Lower lobe of right lung (tissue), 2 donors: Measurements from ENCODE around the gene FGFR2. TPM values are rescaled to one million over a fixed set of nuclear protein-coding genes. Genes with fewer than 3 reads are reported as not detected.

ENCODE experiments used
- ATAC-seq, 2 donors: fragments of 200-7000 bp; cut with Tn5 transposase; one replicate each; pipeline ENCODE4 v1.9.1; 2020 to 2022; ENCODE audit warnings: mild to moderate bottlenecking in 2 of 2, moderate library complexity in 2 of 2
- DNase-seq: peaks from one replicate; pipeline ENCODE4 v3.0.0-alpha.2; 2020
- H3K27ac ChIP-seq: fragments of 200-600 bp; one replicate; pipeline ENCODE4 v1.8.0; 2022
- H3K27me3 ChIP-seq: fragments of 200-600 bp; one replicate; pipeline ENCODE4 v1.8.0; 2022; ENCODE audit warnings: low read depth
- H3K36me3 ChIP-seq: fragments of 200-600 bp; one replicate; pipeline ENCODE4 v1.8.0; 2022; ENCODE audit warnings: mild to moderate bottlenecking
- H3K4me1 ChIP-seq: fragments of 200-600 bp; one replicate; pipeline ENCODE4 v1.8.0; 2022
- H3K4me3 ChIP-seq: fragments of 200-600 bp; one replicate; pipeline ENCODE4 v1.8.0; 2022; ENCODE audit warnings: mild to moderate bottlenecking
- H3K9me3 ChIP-seq: fragments of 200-600 bp; one replicate; pipeline ENCODE4 v1.8.0; 2022
- intact Hi-C: fragments of 100-400 bp; cut with DNase I; formaldehyde crosslinking; loops from one replicate; pipeline ENCODE4 v1.11.0; 2022
- total RNA-seq: library from RNA; stranded (reverse); fragmentation: NEBNext Ultra II Directional; extraction: Animal tissue kit (Norgen Biotek cat#: 25700); gene quantifications from one replicate; pipeline ENCODE4 v1.2.1, GENCODE V29; 2021
- TF ChIP-seq, protein P1 (sequence below): fragments of 200-600 bp; IDR thresholded peaks from one replicate; pipeline ENCODE4 v1.8.0; 2022; ENCODE audit warnings: antibody characterized with exemption, mild to moderate bottlenecking
- donor health status: DM: no; HTN: yes; CAD: no; lungs with severe emphysema.

FGFR2 gene
- total RNA-seq, 1 donor from 2014 or later = 59.2 TPM

DNA sequence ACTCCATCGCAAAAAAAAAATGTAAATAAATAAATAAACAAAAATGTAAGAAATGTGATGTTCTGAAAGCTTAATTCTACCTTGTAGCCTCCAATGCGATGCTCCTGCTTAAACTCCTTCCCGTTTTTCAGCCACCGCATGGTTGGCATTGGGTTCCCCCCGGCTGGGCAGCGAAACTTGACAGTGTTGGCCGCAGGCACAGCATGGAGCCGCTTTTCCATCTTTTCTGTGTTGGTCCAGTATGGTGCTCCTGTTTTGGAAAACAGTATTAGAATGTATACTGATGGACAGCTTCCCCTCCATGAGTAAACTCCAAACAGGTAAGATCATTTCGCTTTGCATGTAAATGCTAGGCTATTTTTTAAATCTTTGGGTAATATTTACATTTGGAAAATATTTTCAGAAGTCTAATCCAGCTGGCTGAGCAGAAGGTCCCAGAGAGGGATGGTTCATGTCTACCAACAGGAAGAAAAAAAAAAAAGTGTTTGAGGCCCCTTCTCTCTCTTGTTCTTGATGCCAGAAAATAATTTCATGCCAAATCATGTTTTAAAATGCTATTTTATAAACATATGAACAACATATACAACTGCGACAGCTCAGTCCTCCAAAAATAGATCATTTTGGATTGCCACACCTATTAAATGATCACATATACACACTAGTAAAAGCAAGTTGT, 46.9 kb downstream of the FGFR2 start:
- TF ChIP-seq, protein P1, sequence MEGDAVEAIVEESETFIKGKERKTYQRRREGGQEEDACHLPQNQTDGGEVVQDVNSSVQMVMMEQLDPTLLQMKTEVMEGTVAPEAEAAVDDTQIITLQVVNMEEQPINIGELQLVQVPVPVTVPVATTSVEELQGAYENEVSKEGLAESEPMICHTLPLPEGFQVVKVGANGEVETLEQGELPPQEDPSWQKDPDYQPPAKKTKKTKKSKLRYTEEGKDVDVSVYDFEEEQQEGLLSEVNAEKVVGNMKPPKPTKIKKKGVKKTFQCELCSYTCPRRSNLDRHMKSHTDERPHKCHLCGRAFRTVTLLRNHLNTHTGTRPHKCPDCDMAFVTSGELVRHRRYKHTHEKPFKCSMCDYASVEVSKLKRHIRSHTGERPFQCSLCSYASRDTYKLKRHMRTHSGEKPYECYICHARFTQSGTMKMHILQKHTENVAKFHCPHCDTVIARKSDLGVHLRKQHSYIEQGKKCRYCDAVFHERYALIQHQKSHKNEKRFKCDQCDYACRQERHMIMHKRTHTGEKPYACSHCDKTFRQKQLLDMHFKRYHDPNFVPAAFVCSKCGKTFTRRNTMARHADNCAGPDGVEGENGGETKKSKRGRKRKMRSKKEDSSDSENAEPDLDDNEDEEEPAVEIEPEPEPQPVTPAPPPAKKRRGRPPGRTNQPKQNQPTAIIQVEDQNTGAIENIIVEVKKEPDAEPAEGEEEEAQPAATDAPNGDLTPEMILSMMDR = no peak
- H3K4me3 ChIP-seq = no peak overlapping the region
- no peak overlapping the region for H3K27ac ChIP-seq
- ATAC-seq (no peak), DNase-seq (no peak)
- peaks cover 17% of the 10 kb centered on the region for H3K36me3 ChIP-seq
- no peaks in the 10 kb centered on the region for H3K9me3 ChIP-seq
- H3K27me3 ChIP-seq = no peaks in the 10 kb centered on the region
- intact Hi-C loops = no loop called here
- H3K4me1 ChIP-seq = peaks cover 11% of the 10 kb centered on the region

- Histone ChIP-seq H3K36me3 (peaks cover 5% of the 10 kb centered on the region), H3K9me3 (no peaks in the 10 kb centered on the region), H3K4me3 (no peak overlapping the region), H3K27ac (no peak overlapping the region), H3K4me1 (no peaks in the 10 kb centered on the region), H3K27me3 (no peaks in the 10 kb centered on the region)
- intact Hi-C loops = no loop called here
- ATAC-seq (no peak), DNase-seq (no peak)
- TF ChIP-seq, protein P1 = no peak
These were observed 53.9 kb downstream of the FGFR2 start for GRCh38 chr10:121544301-121544869.

DNA sequence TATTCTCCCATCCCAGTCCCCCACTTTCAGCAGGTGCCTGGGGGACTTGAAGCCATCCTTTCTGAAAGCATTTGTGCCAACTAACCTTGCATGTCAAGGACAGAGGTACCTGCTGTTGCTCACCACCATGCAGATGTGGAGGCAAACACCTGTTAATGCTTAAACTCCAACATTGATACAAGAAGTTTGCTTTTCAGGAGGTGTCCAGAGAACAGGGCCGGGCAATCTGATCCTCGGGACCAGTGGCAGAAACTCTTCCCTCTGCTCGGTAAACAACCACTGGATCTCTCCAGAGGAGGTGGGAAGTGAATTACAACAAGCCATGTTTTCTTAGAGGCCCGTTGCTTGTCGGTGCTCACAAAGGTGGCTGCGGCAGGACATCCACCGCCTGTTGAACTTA, 54.7 kb downstream of the FGFR2 start:
- Histone ChIP-seq H3K4me3 (no peak overlapping the region), H3K27me3 (no peaks in the 10 kb centered on the region), H3K36me3 (no peaks in the 10 kb centered on the region), H3K9me3 (no peaks in the 10 kb centered on the region), H3K4me1 (no peaks in the 10 kb centered on the region), H3K27ac (no peak overlapping the region)
- TF ChIP-seq, protein P1 = no peak
- DNase-seq (no peak), ATAC-seq (no peak)
- intact Hi-C loops = no loop called here

DNA sequence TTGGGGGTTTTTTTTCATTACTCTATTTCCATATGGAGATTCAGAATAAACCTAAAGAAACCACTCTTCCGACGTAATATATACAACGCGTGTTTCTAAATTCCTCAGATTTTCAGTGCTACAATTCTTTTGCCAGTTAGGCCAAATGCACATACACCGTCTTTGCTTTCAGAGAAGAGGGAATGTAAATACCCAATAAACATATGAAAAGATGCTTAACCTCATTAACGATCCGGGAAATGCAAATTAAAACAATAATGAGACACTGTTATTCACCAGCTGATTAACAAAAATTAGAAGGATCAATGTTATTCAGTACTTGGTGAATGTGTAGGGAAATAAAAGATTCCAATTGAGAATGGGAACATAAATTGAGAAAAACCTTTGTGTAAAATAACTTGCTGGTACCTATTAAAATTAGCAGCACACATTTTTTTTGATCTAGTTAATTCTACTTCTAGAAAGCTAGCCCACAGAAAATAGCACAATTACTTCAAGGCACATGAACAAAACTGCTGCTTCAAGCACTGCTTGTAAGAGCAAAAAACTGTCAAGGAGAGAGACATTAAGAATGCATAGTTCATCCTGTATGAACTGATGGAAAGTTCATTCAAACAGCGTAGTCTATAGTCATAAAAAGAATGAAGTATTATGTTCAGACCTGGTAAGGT, 56.7 kb downstream of the FGFR2 start:
- Histone ChIP-seq H3K4me3 (no peak overlapping the region), H3K27me3 (no peaks in the 10 kb centered on the region), H3K27ac (no peak overlapping the region), H3K36me3 (peaks cover 17% of the 10 kb centered on the region), H3K4me1 (no peaks in the 10 kb centered on the region), H3K9me3 (no peaks in the 10 kb centered on the region)
- TF ChIP-seq, protein P1 = no peak
- ATAC-seq (no peak), DNase-seq (no peak)
- intact Hi-C loops = no loop called here

- DNase-seq (no peak), ATAC-seq (no peak)
- Histone ChIP-seq H3K4me3 (no peak overlapping the region), H3K9me3 (no peaks in the 10 kb centered on the region), H3K4me1 (no peaks in the 10 kb centered on the region), H3K36me3 (peaks cover 17% of the 10 kb centered on the region), H3K27ac (no peak overlapping the region), H3K27me3 (no peaks in the 10 kb centered on the region)
- intact Hi-C loops = no loop called here
- TF ChIP-seq, protein P1 = no peak
These were observed 57.4 kb downstream of the FGFR2 start for GRCh38 chr10:121540732-121541395.
